H1 (cell line): ENCODE results near the gene GPC2. TPM values are rescaled to one million over a fixed set of nuclear protein-coding genes. Genes with fewer than 3 reads are reported as not detected.

Experiments
- CTCF ChIA-PET: fragments of 300-600 bp; sonication (Branson Sonifier 250); formaldehyde crosslinking; loops from one replicate; lab custom pipeline; 2021; ENCODE audit not compliant: partially characterized antibody; lab: Charles Lee
- POLR2A ChIA-PET: fragments of 300-600 bp; sonication (Branson Sonifier 250); formaldehyde crosslinking; loops from one replicate; lab custom pipeline; 2021; ENCODE audit warnings: inconsistent platforms; ENCODE audit not compliant: partially characterized antibody; lab: Charles Lee
- DNase-seq, 2 experiments: peaks; one replicate each; pipeline versions ENCODE4 v3.0.0 to v3.0.0-alpha.2; 2010 to 2022; ENCODE audit warnings: low spot score in 2 of 2, low read depth in 1 of 2, mixed read lengths in 1 of 2
- FAIRE-seq: peaks from 2 replicates; lab custom pipeline; 2011; peaks lifted over from hg19 to GRCh38; lab: Jason Lieb, UNC
- H2AFZ ChIP-seq: 2 replicates; pipeline ENCODE4 v1.8.1; 2012; ENCODE audit warnings: low read length, inconsistent platforms
- H2AK5ac ChIP-seq: 2 replicates; pipeline ENCODE4 v1.6.1; 2013; ENCODE audit warnings: low read depth, low read length
- H2BK120ac ChIP-seq: replicated peaks from 2 replicates; pipeline ENCODE3; 2013; ENCODE audit warnings: low read depth, low read length, inconsistent platforms
- H2BK12ac ChIP-seq: 2 replicates; pipeline ENCODE4 v1.6.1; 2013; ENCODE audit warnings: low read depth, low read length
- H2BK15ac ChIP-seq: 2 replicates; pipeline ENCODE4 v1.6.1; 2013; ENCODE audit warnings: low read length
- H2BK20ac ChIP-seq: 2 replicates; pipeline ENCODE4 v1.6.1; 2013; ENCODE audit warnings: low read length
- H2BK5ac ChIP-seq: 2 replicates; pipeline ENCODE4 v1.6.1; 2013; ENCODE audit warnings: low read depth, low read length
- H3K14ac ChIP-seq: 2 replicates; pipeline ENCODE4 v1.6.1; 2013; ENCODE audit warnings: inconsistent platforms; ENCODE audit not compliant: insufficient read length
- H3K18ac ChIP-seq: 2 replicates; pipeline ENCODE4 v1.6.1; 2013; ENCODE audit warnings: low read length; ENCODE audit errors: extremely low read depth
- H3K23ac ChIP-seq: 2 replicates; pipeline ENCODE4 v1.6.1; 2013; ENCODE audit warnings: inconsistent platforms; ENCODE audit not compliant: insufficient read length
- H3K23me2 ChIP-seq: 2 replicates; pipeline ENCODE4 v1.6.1; 2013; ENCODE audit warnings: low read depth, low read length
- H3K27ac ChIP-seq: 2 replicates; pipeline ENCODE4 v1.6.1; 2011; ENCODE audit warnings: low read depth, low read length, inconsistent platforms
- H3K27me3 ChIP-seq, 4 experiments: replicated peaks in 1 of 4; 1 replicate in 1 of 4; 2 replicates in 3 of 4; pipeline versions ENCODE4 v1.6.1 to v1.8.1; 2011 to 2013; ENCODE audit warnings: low read length in 3 of 4, mild to moderate bottlenecking in 3 of 4, inconsistent platforms in 2 of 4, mixed read lengths in 2 of 4, moderate library complexity in 1 of 4; ENCODE audit not compliant: control insufficient read depth in 3 of 4, insufficient read depth in 3 of 4; ENCODE audit errors: extremely low read depth in 1 of 4
- H3K36me3 ChIP-seq, 4 experiments: 2 replicates each; pipeline versions ENCODE4 v1.6.1 to v1.8.1; 2011 to 2013; ENCODE audit warnings: mild to moderate bottlenecking in 4 of 4, low read length in 3 of 4, moderate library complexity in 2 of 4, control low read depth in 1 of 4, inconsistent platforms in 1 of 4; ENCODE audit not compliant: insufficient read depth in 4 of 4, control insufficient read depth in 2 of 4
- H3K4ac ChIP-seq: replicated peaks from 2 replicates; pipeline ENCODE3; 2013; ENCODE audit warnings: low read length, low read depth, mixed read lengths, inconsistent platforms; ENCODE audit not compliant: insufficient read length
- H3K4me1 ChIP-seq, 4 experiments: replicated peaks in 1 of 4; 1 replicate in 1 of 4; 2 replicates in 3 of 4; pipeline versions ENCODE4 v1.6.1 to v1.8.1; 2011 to 2013; ENCODE audit warnings: low read length in 3 of 4, inconsistent platforms in 2 of 4, mixed read lengths in 1 of 4; ENCODE audit not compliant: insufficient read depth in 4 of 4, control insufficient read depth in 3 of 4
- H3K4me2 ChIP-seq, 2 experiments: 2 replicates each; pipeline versions ENCODE4 v1.6.1 to v1.8.1; 2011 to 2013; ENCODE audit warnings: low read depth in 2 of 2, low read length in 2 of 2, control low read depth in 1 of 2, inconsistent platforms in 1 of 2, mild to moderate bottlenecking in 1 of 2; ENCODE audit not compliant: insufficient read depth in 1 of 2
- H3K4me3 ChIP-seq, 4 experiments: fragments of 200-600, 300-600 bp in 1 of 4; sonication (generic), shearing (Covaris generic), sonication (Bioruptor Twin) in 1 of 4; 2 replicates each; pipeline versions ENCODE4 v1.5.1 to v1.8.1; 2011 to 2016; ENCODE audit warnings: low read length in 4 of 4, low read depth in 3 of 4, control low read depth in 2 of 4, inconsistent platforms in 2 of 4, mild to moderate bottlenecking in 2 of 4, mixed read lengths in 1 of 4, moderate library complexity in 1 of 4; ENCODE audit not compliant: insufficient read depth in 2 of 4; ENCODE audit errors: extremely low read depth in 1 of 4
- H3K56ac ChIP-seq: replicated peaks from 2 replicates; pipeline ENCODE3; 2013; ENCODE audit warnings: low read depth, mild to moderate bottlenecking, mixed read lengths, low read length, inconsistent platforms; ENCODE audit not compliant: insufficient read length
- H3K79me1 ChIP-seq: 2 replicates; pipeline ENCODE4 v1.6.1; 2013; ENCODE audit warnings: low read depth, low read length, control low read depth
- H3K79me2 ChIP-seq, 2 experiments: 2 replicates each; pipeline versions ENCODE4 v1.6.1 to v1.8.1; 2012 to 2013; ENCODE audit warnings: low read length in 2 of 2, mild to moderate bottlenecking in 2 of 2, inconsistent platforms in 1 of 2; ENCODE audit not compliant: insufficient read depth in 2 of 2, control insufficient read depth in 1 of 2
- H3K9ac ChIP-seq, 4 experiments: replicated peaks in 1 of 4; 1 replicate in 1 of 4; 2 replicates in 3 of 4; pipeline versions ENCODE4 v1.6.1 to v1.8.1; 2011 to 2013; ENCODE audit warnings: low read depth in 3 of 4, low read length in 3 of 4, control low read depth in 2 of 4, mild to moderate bottlenecking in 2 of 4, moderate library complexity in 2 of 4, inconsistent platforms in 1 of 4; ENCODE audit errors: extremely low read depth in 1 of 4
- H3K9me3 ChIP-seq, 2 experiments: 2 replicates each; pipeline versions ENCODE4 v1.6.1 to v1.8.1; 2012 to 2013; ENCODE audit warnings: mild to moderate bottlenecking in 2 of 2, moderate library complexity in 2 of 2, control low read depth in 1 of 2, inconsistent platforms in 1 of 2, low read depth in 1 of 2, low read length in 1 of 2, mixed read lengths in 1 of 2; ENCODE audit not compliant: insufficient read depth in 2 of 2
- H4K20me1 ChIP-seq, 2 experiments: replicated peaks in 1 of 2; 2 replicates each; pipeline versions ENCODE3 to v1.8.1; 2011 to 2013; ENCODE audit warnings: inconsistent platforms in 2 of 2, low read length in 2 of 2, mild to moderate bottlenecking in 1 of 2; ENCODE audit not compliant: insufficient read depth in 2 of 2, control insufficient read depth in 1 of 2
- H4K5ac ChIP-seq: 2 replicates; pipeline ENCODE4 v1.6.1; 2013; ENCODE audit warnings: low read length, low read depth, mixed read lengths, inconsistent platforms; ENCODE audit not compliant: insufficient read length
- H4K8ac ChIP-seq: 2 replicates; pipeline ENCODE4 v1.8.0; 2013; ENCODE audit warnings: mild to moderate bottlenecking, moderate library complexity, low read length, inconsistent platforms; ENCODE audit not compliant: insufficient read depth; ENCODE audit errors: extremely low read depth
- H4K91ac ChIP-seq: replicated peaks from 2 replicates; pipeline ENCODE3; 2013; ENCODE audit warnings: low read length, mixed read lengths, inconsistent platforms; ENCODE audit not compliant: insufficient read length
- JUN ChIP-seq: IDR thresholded peaks from 2 replicates; pipeline ENCODE4 v1.6.1; 2011; ENCODE audit warnings: low read depth, mild to moderate bottlenecking, improper control_type of control experiment, low read length
- WGBS, 2 experiments: shearing (Covaris generic) in 1 of 2; methylation state at CpG; one replicate each; pipeline versions ENCODE4 v1.1.6 to v1.1.7; 2013 to 2015; ENCODE audit warnings: low lambda C conversion rate in 2 of 2, mixed read lengths in 2 of 2, inconsistent platforms in 1 of 2, low coverage in 1 of 2, missing lambda C conversion rate in 1 of 2; ENCODE audit not compliant: insufficient replicate concordance in 2 of 2, insufficient coverage in 1 of 2, insufficient read length in 1 of 2; ENCODE audit errors: extremely low coverage in 1 of 2, missing lambda C conversion rate in 1 of 2; 5-methylcytosine and 5-hydroxymethylcytosine counted together
- polyA plus RNA-seq, 7 experiments: library from polyadenylated mRNA; depleted of rRNA in 3 of 7; stranded (reverse) in 5 of 7; unstranded in 2 of 7; fragments of >200 nt in 5 of 7; fragments of 200-250 nt in 2 of 7; gene quantifications; 1 replicate in 5 of 7; 2 replicates in 1 of 7; 4 replicates in 1 of 7; pipeline versions ENCODE4 v1.2.1 to v1.2.3, GENCODE V29; 2011 to 2013; ENCODE audit warnings: missing spikeins in 2 of 7, mixed read lengths in 2 of 7
- total RNA-seq: library from RNA; stranded (reverse); fragmentation: NEBNext Ultra II Directional; extraction: Animal tissue kit (Norgen Biotek cat#: 25700); gene quantifications from 2 replicates; pipeline ENCODE4 v1.2.1, GENCODE V29; 2021
- TF ChIP-seq, protein P1 (sequence below), 3 experiments: IDR thresholded peaks; 1 replicate in 2 of 3; 2 replicates in 1 of 3; pipeline versions ENCODE4 v1.5.1 to v1.6.1; 2011; ENCODE audit warnings: low read length in 3 of 3, mild to moderate bottlenecking in 3 of 3, inconsistent platforms in 2 of 3, low read depth in 1 of 3, moderate library complexity in 1 of 3; ENCODE audit not compliant: insufficient read depth in 1 of 3; ENCODE audit errors: control extremely low read depth in 1 of 3

Gene GPC2
- total and polyA plus RNA-seq, 2 of the 8 experiments (the other 6 are each of a cell fraction or from before 2014, with no cell fraction given) = 25.3 to 44.8 TPM

GRCh38 chr7:100189061-100189460, 11.9 kb upstream of the GPC2 start:
- Histone ChIP-seq H2AK5ac (0 out of 2 replicates have a peak overlapping the region, but pooled peaks have one; percentile 65), H3K23me2 (no peaks in the 10 kb centered on the region), H3K4ac (no peak overlapping the region), H4K20me1 (no peaks in the 10 kb centered on the region), H3K56ac (no peak overlapping the region), H3K4me2 (no peak overlapping the region), H3K9ac (no peak overlapping the region), H3K79me1 (no peaks in the 10 kb centered on the region), H4K91ac (no peak overlapping the region), H3K23ac (no peak overlapping the region), H2BK5ac (no peak overlapping the region), H3K18ac (no peak overlapping the region), H3K14ac (no peak overlapping the region), H4K8ac (no peak overlapping the region), H3K27me3 (no peaks in the 10 kb centered on the region; a peak in 1 of 7 replicates), H2BK20ac (no peak overlapping the region), H2BK15ac (no peak overlapping the region), H2BK12ac (0 out of 2 replicates have a peak overlapping the region, but pooled peaks have one; percentile 9), H2BK120ac (no peak overlapping the region), H3K27ac (no peak overlapping the region), H3K36me3 (no peaks in the 10 kb centered on the region), H4K5ac (no peak overlapping the region), H3K4me3 (no peak overlapping the region), H3K79me2 (no peaks in the 10 kb centered on the region), H2AFZ (no peak overlapping the region), H3K4me1 (no peaks in the 10 kb centered on the region), H3K9me3 (no peaks in the 10 kb centered on the region)
- FAIRE-seq (no peak), DNase-seq (no peak)
- CTCF ChIA-PET = interaction anchor here (0.8 to 3.5 kb wide), 11 partner anchors 9 to 59 kb away, joined by 3 to 16 read pairs (median 4); partner anchors contain the start of genes GPC2, LAMTOR4 and STAG3
- WGBS, 2 experiments = 83% methylated on average over 3 of the region's 3 CpGs; no CpG with 5 or more reads in 1 of the 2 experiments
- POLR2A ChIA-PET = interaction anchor here (1.4 to 1.8 kb wide), 2 partner anchors 9 to 88 kb away, joined by 3 to 4 read pairs; partner anchors contain the start of genes AP4M1 and MCM7
- no peak for TF ChIP-seq JUN
- TF ChIP-seq, protein P1, sequence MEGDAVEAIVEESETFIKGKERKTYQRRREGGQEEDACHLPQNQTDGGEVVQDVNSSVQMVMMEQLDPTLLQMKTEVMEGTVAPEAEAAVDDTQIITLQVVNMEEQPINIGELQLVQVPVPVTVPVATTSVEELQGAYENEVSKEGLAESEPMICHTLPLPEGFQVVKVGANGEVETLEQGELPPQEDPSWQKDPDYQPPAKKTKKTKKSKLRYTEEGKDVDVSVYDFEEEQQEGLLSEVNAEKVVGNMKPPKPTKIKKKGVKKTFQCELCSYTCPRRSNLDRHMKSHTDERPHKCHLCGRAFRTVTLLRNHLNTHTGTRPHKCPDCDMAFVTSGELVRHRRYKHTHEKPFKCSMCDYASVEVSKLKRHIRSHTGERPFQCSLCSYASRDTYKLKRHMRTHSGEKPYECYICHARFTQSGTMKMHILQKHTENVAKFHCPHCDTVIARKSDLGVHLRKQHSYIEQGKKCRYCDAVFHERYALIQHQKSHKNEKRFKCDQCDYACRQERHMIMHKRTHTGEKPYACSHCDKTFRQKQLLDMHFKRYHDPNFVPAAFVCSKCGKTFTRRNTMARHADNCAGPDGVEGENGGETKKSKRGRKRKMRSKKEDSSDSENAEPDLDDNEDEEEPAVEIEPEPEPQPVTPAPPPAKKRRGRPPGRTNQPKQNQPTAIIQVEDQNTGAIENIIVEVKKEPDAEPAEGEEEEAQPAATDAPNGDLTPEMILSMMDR (IDR thresholded peaks at IDR 0.05; ENCODE audit: control extremely low read depth in 1 of 3, insufficient read depth in 1 of 3, low read depth in 1 of 3, low read length in 3 of 3) = peak in 1 of 3 experiments; percentile 20; a peak in 1 of 4 replicates
